Measurements from ENCODE around the gene IL37.
"Not testable (repeated sequence)": the region's sequence is repeated elsewhere in the genome, so short reads cannot be mapped to it uniquely, and the experiment has no call there.

The IL37 gene

GRCh38 chr2:112891385-112891831 is 19.6 kb upstream of the IL37 start:
- no peak for DNase-seq

GRCh38 chr2:112893752-112894151 is 17.2 kb upstream of the IL37 start:
- no peak for DNase-seq

GRCh38 chr2:112896909-112897623 is 13.9 kb upstream of the IL37 start:
- no peak for DNase-seq

DNA sequence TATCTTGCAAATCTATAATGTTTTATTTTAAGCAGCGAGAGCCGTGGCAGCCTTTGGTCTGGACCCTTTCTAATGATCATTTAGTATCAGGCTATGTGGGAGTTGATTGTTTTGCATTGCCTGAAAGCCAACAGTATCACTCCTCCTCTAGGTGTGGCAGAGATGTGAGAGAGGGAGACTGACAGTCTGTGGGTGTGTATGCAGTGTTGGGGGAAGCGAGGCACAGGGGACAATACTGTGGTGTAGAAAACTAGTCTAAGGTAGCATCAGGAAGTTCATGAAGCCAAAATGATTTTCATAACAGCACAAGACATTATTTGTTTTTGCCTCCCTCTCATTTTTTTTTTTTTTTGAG is 13.4 kb upstream of the IL37 start:
- no peak for DNase-seq

- DNase-seq = not testable (repeated sequence)
Observed at GRCh38 chr2:112901431-112902065, 9.4 kb upstream of the IL37 start.

DNA sequence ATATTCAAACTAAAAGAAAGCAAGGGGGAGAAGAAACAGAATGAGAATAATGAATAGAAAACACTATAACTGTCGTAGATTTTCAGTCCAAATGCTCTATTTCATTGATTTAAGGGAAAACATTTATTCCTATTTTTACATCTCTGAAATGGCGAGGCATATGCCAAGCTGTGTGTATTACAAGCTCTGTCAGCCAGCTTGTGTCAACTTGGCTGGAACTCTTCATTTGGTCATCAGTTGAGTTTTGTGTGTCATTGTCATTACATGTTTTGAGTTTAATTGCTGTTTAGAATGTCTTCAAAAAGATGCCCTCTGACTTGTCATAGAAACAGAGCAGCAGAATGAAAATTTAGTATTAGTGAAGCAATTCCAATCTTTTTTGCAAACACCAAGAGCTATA is 8.1 kb upstream of the IL37 start:
- no peak for DNase-seq

DNA sequence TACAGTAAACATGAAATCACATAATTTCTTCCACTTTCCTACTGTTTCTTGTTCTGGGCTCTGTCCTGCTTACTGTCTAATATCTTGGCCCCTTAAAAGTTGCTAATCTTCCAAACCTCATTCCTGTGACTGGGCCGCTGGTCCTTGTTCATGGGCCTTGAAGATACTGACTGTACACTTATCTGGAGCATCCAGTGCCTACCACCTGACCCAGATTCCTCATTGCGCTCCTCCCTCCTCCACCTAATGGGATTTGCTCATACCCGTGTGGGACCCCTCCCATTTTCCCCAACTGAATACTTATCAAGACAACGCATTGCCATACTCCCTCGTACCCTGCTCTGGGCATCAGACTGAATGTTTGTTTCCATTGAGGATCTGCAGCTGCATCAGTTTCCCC is 6.1 kb upstream of the IL37 start:
- DNase-seq = no peak

DNA sequence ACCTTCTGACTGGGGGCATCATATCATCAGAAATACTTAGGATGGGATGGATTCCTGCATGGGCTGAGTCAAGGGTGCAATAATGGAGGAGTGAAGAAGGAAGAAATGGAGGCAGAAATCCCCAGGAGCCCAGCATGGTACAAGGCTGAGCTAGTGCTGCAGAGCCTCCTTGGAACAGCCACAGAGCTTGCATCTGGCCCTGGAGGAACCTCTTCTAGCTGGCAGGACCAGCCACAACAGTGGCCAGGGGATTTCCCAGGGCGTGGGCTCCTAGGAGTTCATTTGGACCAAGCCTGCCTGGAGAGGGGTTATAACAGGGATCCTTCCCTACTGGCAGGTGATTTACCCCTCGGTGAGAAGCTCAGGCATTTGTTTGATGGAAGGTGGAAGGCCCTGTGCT is 4.7 kb upstream of the IL37 start:
- no peak for DNase-seq

GRCh38 chr2:112907001-112907949 is 3.7 kb upstream of the IL37 start:
- no peak for DNase-seq

DNA sequence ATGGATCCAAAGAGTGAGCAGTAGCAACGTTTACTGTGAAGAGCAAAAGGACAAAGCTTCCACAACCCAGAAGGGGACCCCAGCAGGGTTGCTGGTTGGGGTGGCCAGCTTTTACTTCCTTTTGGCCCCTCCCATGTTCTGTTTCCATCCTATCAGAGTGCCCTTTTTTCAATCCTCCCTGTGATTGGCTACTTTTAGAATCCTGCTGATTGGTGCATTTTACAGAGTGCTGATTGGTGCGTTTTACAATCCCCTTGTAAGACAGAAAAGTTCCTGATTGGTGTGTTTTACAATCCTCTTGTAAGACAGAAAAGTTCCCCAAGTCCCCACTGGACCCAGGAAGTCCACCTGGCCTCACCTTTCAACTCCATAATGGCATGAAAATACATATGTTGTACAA is 2.4 kb upstream of the IL37 start:
- not testable (repeated sequence) for DNase-seq

GRCh38 chr2:112910219-112910618 is 746 bp upstream of the IL37 start:
- no peak for DNase-seq

- no peak for DNase-seq
Observed at GRCh38 chr2:112912403-112912802, 1.4 kb downstream of the IL37 start.

- no peak for DNase-seq
Observed at GRCh38 chr2:112915300-112916144, 4.6 kb downstream of the IL37 start.

GRCh38 chr2:112916145-112916571 is 5.2 kb downstream of the IL37 start:
- DNase-seq = no peak

DNA sequence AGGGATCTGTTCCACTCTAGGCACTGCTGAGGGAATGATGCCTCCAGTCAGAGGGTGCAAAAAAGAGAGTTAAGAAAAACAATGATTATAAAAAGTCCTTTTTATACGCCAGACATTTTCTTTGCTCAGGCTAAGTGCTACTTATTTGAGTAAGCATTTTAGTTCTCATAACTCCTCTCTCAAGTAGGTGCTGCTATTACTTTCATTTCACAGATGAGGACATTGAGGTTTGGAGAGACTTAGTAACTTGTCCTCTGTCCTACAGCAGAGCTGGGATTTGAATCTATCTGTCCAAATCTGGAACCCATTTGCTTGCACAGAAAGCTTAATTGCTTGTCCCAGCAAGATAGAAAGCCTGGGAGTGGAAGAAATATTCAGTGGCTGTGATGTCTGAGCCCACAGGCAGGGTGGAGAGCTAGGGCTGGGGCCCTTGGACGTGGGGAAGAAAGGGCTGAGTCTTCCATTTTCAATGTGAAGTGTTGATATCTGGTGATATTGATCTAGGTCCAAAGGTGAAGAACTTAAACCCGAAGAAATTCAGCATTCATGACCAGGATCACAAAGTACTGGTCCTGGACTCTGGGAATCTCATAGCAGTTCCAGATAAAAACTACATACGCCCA is 5.8 kb downstream of the IL37 start:
- DNase-seq = no peak

DNA sequence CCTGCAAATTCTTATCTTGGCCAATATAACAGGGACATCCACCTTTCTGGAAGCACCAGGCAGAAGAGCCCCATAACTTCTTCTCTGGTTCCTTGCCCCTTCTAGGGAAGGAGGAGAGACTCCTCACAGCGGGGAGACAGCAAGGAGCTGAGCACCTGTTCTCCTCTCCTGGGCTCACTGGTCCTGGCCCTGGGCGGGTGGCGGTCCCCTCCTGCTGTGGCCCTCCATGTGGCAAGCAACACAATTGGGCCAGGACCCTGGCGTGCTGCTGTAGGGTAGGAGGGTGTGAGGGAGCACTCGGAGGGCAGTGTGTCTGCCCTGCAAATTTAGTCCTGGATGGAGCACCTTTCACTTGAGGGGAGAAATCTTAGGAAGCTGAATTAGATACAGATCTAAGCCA is 6.9 kb downstream of the IL37 start:
- no peak for DNase-seq

DNA sequence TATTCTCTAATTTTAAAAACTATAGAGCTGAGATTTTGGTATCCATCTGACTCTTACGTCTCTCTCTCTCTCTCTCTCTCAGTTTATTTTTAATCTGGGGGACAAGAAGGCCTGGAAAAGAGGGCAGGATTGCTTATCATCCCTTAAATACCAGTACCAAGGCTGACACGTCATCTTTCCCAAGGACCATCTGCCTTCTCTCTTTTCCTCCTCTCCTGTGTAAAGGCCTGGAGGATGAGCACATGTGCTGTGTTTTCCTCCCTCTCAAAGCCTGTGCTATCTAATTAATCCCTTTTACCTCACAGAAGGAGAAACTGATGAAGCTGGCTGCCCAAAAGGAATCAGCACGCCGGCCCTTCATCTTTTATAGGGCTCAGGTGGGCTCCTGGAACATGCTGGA is 7.3 kb downstream of the IL37 start:
- no peak for DNase-seq

GRCh38 chr2:112919086-112919485 is 8.1 kb downstream of the IL37 start:
- DNase-seq = no peak

- DNase-seq = no peak
Observed at GRCh38 chr2:112920923-112921532, 10.1 kb downstream of the IL37 start.

GRCh38 chr2:112921982-112922381 is 11.0 kb downstream of the IL37 start:
- DNase-seq = no peak

DNA sequence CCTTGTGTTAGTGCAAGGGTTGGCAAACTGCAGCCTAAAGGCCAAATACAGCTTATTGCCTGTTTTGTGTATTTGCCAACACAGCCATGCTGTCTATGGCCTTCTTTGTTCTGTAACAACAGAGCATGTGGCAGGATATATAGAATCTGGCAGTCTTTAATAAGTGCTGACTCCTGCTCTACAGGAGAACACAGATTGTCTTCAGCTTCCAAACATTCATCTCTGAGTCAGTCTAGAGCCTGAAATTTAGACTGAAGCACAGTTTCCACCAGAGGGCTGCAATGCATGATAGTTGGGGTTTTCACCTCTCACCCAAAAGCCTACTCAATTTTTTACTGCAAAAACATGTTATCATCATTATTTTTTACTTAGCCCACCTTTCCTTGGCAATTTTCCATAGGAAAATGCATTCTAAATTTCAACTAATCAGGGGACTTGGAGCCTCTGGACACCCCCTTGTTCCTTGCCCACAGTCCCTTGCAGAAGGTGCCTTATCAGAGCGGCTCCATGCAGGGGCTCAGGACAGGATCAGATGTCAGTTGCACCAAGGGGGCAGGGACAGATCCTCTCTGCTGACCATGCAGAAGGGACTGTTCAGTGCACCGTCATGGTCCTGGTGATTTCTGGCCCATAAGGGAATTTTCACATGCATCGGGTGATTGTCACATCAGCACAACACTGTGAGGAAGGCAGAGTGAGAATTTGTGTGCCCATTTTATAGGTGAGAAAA is 12.4 kb downstream of the IL37 start:
- no peak for DNase-seq
